Measurements from ENCODE around the gene TRMT13.

- TF ChIP-seq POLR2A (IDR thresholded peaks at IDR 0.05), result no peak
- no peak for TF ChIP-seq CTCF (IDR thresholded peaks at IDR 0.05)
Observed at GRCh38 chr1:100164702-100165101, 31.7 kb downstream of the TRMT13 start.

Measured in adrenal gland (tissue), 5 donors.